Measurements from ENCODE around the gene SH3GL1. TPM values are rescaled to one million over a fixed set of nuclear protein-coding genes. Genes with fewer than 3 reads are reported as not detected.

The SH3GL1 gene, protein sequence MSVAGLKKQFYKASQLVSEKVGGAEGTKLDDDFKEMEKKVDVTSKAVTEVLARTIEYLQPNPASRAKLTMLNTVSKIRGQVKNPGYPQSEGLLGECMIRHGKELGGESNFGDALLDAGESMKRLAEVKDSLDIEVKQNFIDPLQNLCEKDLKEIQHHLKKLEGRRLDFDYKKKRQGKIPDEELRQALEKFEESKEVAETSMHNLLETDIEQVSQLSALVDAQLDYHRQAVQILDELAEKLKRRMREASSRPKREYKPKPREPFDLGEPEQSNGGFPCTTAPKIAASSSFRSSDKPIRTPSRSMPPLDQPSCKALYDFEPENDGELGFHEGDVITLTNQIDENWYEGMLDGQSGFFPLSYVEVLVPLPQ
- total RNA-seq: 20.1 TPM

DNA sequence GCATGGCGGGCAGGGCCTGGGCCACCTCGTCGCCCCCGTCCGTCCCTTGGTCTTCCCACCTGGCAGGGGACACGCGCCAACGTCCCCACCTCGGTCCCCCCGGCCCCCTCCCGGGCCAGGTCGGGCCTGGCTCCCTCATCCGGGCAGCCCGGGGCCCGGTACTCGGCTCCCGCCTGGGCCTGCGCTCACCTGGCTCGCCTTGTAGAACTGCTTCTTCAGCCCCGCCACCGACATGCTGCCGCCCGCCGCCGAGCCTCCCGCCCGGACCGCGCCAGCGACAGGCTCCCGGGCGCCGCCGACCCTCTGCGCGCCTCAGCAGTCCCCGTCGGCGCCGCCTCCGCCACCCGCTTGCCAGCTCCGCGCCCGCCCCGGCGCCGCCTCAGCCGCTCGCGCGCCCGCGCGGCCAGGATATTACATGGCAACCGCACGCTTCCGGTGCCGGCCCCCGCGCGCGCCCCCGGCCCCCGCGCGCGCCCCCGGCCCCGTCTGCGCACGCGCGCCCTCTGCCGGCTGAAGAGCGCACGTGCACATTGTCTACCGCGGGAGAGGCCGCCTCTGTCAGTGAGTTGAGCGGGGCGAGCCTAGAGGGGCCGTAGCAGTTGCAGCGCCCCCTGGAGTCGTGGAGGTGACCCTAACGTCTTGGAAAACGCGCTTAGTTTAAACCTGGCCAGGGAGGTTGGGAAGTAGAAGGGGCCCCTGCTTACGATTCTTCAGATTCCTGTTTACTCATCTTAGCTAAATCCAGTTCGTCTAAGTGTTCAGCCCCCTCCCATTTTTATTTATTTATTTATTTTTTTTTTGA, at the start of gene SH3GL1:
TSS of gene SH3GL1 (minus strand) at position 413 of the 802 bp plus-strand sequence. CDS start at position 234, 179 bp downstream.

DNA sequence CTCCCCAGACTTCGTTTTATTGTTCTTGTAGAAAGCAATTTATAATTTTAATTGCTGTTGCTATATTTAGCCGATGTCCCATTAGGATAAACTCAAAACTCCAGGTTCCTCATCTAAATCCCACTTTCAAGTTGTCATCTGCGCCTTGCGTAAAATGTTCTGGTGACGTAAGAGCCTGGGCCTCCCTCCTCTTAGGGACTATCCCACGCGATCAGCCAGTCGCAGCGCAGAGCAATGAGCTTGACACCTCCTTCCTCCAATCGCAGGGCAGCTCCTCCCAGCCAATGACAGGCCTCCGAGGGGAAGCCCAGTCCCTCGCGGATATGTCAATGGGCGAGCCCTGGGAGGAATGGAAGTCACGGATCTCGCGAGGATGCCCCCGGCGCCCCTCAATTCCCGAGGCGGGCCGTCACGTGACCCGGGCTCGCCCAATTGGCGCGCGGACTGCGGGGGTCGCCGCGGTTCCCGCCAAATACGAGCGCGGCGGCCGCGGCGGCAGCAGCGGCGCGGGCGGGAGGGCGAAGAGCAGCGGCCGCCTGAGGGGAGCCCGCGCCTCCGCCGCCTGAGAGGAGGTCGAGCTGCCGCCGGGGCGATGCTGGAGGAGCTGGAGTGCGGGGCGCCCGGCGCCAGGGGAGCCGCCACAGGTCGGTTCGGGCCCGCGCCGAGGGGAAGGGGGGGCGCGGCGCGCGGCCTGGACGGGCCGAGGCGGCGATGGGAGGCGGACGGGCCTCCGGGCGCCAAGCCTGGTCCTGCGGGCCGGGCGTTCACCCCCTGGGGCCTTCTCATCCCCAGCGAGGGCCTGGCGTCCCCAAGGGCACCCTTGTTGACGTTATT, 2.0 kb upstream of the SH3GL1 start, which contains the start of gene CHAF1A:
TSS of gene CHAF1A (plus strand) at position 470 of the 834 bp plus-strand sequence. CDS start at position 593, 123 bp downstream.

DNA sequence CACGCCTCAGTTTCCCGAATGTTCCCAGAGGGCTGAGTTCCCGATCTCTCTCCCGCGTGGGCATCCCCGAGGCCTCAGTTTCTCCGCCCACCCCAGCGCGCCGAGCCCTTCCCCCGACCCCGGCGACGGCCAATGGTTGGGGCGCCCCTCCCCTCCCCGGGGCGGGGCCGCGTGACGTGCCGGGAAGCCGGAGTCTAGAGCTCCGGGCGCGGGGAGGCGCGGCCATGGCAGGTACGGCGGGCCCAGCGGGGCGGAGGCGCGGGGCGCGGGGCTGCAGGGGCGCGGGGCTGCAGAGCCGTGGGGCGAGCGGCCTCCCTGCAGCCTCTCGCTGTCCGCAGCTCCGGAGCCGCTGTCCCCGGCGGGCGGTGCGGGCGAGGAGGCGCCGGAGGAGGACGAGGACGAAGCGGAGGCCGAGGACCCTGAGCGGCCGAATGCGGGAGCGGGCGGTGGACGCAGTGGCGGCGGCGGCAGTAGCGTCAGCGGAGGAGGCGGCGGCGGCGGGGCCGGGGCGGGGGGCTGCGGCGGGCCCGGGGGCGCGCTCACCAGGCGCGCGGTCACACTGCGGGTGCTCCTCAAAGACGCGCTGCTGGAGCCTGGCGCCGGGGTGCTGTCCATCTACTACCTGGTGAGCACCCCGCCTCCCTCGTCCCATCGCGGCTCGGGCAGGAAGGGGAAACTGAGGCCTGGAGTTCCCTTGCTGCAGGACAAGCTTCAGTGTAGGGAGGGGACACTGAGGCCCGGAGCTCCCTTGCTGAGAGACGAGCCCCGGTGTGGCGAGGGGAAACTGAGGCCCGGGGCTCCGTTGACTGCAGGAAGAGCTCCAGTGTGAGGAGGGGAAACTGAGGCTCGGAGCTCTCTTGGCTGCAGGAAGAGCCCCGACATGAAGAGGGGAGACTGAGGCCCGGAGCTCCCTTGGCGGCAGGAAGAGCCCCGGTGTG, 56.7 kb downstream of the SH3GL1 start, which contains the start of gene MPND:
TSS of gene MPND (plus strand) at position 193 of the 938 bp plus-strand sequence. CDS start at position 225, 32 bp downstream.

DNA sequence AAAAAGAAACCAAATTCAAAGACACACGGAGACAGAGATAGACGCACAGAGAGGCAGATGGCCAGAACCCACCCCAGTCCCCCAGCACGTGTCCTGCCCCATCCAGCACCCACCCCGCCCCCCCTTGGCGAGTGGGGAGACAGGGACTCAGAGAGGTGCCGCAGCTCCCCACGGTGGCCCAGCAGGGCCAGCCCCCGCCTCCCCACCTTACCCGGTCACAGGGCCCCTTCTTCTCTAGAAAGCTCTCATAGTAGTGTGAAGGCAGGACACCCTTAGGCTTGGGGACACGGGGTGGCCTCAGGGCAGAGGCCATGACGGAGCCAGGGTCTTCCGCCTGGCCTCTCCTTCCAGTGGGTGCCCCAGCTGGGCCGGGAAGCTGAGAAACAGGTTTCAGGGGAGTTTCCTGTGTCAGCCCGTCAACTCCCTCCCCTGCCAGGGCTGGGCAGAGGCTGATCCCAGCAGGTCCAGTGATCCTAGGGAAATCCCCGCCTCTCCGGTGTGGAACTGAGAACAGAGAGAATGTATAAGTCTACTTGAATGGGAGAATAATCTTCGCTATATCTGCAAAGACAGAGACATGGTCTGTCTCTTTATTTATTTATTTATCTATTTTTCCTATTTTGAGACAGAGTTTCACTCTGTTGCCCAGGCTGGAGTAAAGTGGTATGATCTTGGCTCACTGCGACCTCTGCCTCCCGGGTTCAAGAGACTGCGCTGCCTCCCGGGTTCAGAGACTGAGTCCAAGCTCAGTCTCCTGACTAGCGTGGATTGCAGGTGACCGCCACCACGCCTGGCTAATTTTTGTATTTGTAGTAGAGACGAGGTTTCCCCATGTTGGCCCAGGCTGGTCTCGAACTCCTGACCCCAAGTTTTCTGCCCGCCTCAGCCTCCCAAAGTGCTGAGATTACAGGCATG, 61.6 kb downstream of the SH3GL1 start, which contains the start of gene STAP2:
TSS of gene STAP2 (minus strand) at position 387 of the 915 bp plus-strand sequence. CDS start at position 313, 74 bp downstream.

Small RNA genes within 50 kb of the gene (small RNA-seq; reads per million reads assigned to genes)
- not detected for gene MIR4746

Other genes starting within 250 kb of the SH3GL1 start
- gene CREB3L3, start 246.9 kb downstream of the SH3GL1 start, total RNA-seq: 0.69 TPM
- 11.5 TPM for gene SIRT6, start 218.0 kb downstream of the SH3GL1 start, total RNA-seq
- gene ANKRD24, start 217.9 kb downstream of the SH3GL1 start, total RNA-seq: 6.5 TPM
- 0.23 TPM for gene EBI3, start 171.0 kb downstream of the SH3GL1 start, total RNA-seq
- 14.8 TPM for gene YJU2, start 153.5 kb downstream of the SH3GL1 start, total RNA-seq
- gene SHD, start 121.3 kb downstream of the SH3GL1 start, total RNA-seq: 10.1 TPM
- gene TMIGD2, start 98.2 kb downstream of the SH3GL1 start, total RNA-seq: 1.4 TPM
- 51.4 TPM for gene FSD1, start 95.9 kb downstream of the SH3GL1 start, total RNA-seq
- gene STAP2, start 61.7 kb downstream of the SH3GL1 start, total RNA-seq: 0.69 TPM
- gene MPND, start 57.0 kb downstream of the SH3GL1 start, total RNA-seq: 19.6 TPM
- gene CHAF1A, start 2.1 kb upstream of the SH3GL1 start, total RNA-seq: 8.1 TPM
- gene UBXN6, start 57.2 kb upstream of the SH3GL1 start, total RNA-seq: 75.0 TPM
- gene HDGFL2, start 71.8 kb upstream of the SH3GL1 start, total RNA-seq: 39.4 TPM
- gene PLIN4, start 117.9 kb upstream of the SH3GL1 start, total RNA-seq: 0.23 TPM
- gene PLIN5, start 134.7 kb upstream of the SH3GL1 start, total RNA-seq: 4.6 TPM
- 0.23 TPM for gene LRG1, start 139.5 kb upstream of the SH3GL1 start, total RNA-seq
- gene SEMA6B, start 159.1 kb upstream of the SH3GL1 start, total RNA-seq: 49.1 TPM
- 7.6 TPM for gene TNFAIP8L1, start 239.0 kb upstream of the SH3GL1 start, total RNA-seq